Measurements from ENCODE around the gene PEX3.
"Not testable (repeated sequence)": the region's sequence is repeated elsewhere in the genome, so short reads cannot be mapped to it uniquely, and the experiment has no call there.

The PEX3 gene

DNA sequence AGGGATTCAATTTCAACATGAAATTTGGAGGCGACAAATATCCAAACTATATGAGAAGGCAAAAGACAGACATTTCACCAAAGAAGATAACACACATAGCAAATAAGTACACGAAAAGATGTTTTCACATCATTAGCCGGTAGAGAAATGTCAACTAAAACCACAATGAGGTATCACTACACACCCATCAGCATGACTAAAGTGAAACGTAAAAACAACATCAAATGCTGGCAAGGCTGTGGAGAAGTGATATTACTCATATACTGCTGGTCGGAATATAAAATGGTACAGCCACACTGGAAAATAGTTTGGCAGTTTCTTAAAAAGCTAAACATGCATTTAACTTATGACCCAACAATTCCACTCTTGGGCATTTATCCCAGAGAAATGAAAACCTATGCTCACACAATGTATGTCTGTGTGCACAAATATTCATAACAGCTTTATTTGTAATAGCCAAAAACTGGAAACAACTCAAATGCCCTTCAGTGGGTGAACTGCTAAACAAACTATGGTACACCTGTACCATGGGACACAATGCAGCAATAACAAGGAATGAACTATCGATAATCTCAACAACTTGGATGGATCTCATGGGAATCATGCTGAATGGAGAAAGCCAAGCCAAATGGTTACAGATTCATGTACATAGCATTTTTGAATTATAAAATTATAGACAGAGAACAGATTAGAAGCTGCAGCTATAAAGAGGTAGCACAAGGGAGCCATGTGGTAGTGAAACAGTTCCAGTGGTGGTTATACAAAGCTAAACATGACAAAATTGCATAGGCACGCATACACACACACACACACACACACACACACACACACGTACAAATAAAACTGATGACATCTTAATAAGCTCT is 8.7 kb upstream of the PEX3 start:
- TF ChIP-seq, protein P1, sequence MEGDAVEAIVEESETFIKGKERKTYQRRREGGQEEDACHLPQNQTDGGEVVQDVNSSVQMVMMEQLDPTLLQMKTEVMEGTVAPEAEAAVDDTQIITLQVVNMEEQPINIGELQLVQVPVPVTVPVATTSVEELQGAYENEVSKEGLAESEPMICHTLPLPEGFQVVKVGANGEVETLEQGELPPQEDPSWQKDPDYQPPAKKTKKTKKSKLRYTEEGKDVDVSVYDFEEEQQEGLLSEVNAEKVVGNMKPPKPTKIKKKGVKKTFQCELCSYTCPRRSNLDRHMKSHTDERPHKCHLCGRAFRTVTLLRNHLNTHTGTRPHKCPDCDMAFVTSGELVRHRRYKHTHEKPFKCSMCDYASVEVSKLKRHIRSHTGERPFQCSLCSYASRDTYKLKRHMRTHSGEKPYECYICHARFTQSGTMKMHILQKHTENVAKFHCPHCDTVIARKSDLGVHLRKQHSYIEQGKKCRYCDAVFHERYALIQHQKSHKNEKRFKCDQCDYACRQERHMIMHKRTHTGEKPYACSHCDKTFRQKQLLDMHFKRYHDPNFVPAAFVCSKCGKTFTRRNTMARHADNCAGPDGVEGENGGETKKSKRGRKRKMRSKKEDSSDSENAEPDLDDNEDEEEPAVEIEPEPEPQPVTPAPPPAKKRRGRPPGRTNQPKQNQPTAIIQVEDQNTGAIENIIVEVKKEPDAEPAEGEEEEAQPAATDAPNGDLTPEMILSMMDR (IDR thresholded peaks at IDR 0.05; ENCODE audit: borderline replicate concordance, control extremely low read depth, extremely low read depth, insufficient read depth, missing control alignments), result no peak
- in situ Hi-C loops (cut with MboI; ENCODE audit: low sequenced_read_pairs, unreplicated experiment), result no loop called here
- DNase-seq (ENCODE audit: low spot score), result no peak

GRCh38 chr6:143443096-143443495 is 7.5 kb upstream of the PEX3 start:
- DNase-seq (ENCODE audit: low spot score), result no peak
- TF ChIP-seq, protein P1 (IDR thresholded peaks at IDR 0.05; ENCODE audit: borderline replicate concordance, control extremely low read depth, extremely low read depth, insufficient read depth, missing control alignments), result no peak
- in situ Hi-C loops (cut with MboI; ENCODE audit: low sequenced_read_pairs, unreplicated experiment), result no loop called here

- in situ Hi-C loops (cut with MboI; ENCODE audit: low sequenced_read_pairs, unreplicated experiment); DNase-seq (ENCODE audit: low spot score): not testable (repeated sequence)
Observed at GRCh38 chr6:143447865-143448264, 2.7 kb upstream of the PEX3 start.

GRCh38 chr6:143449082-143449713 is 1.4 kb upstream of the PEX3 start:
- in situ Hi-C loops (cut with MboI; ENCODE audit: low sequenced_read_pairs, unreplicated experiment), result no loop called here
- DNase-seq (ENCODE audit: low spot score), result no peak
- TF ChIP-seq, protein P1 (IDR thresholded peaks at IDR 0.05; ENCODE audit: borderline replicate concordance, control extremely low read depth, extremely low read depth, insufficient read depth, missing control alignments), result no peak

DNA sequence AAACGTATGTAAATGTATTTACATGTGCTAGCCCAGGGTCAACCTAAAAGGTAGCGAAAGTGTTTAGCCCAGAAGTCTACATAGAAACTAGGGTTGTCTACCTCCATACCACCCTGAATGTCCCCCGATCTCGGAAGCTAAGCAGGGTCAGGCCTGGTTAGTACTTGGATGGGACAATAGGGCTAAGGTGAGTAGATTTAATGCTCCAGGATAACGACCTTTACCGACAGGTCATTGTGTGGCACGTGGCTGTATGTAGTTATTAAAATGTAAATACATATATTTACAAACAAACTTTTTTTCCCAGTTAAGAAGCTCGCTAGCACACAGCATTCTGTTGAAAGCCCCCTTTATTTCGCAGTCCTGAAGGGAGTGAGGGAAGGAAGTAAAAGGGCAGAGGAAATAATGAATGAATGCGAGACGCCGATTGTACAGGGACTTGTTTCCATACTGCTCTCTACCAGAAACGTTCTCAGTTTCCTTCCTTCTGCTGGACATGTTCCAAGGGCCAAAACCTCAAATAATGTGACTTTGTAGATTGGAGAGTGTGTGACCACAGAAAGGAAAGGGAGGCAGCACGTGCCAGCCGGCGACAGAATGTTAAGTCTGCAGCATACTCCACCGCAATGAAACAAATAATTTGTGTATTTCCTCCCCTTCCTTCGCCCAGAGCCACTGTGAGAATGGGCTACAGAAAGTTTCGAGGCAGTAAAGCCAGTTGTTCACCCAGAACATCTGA is 722 bp upstream of the PEX3 start:
- TF ChIP-seq, protein P1 (IDR thresholded peaks at IDR 0.05; ENCODE audit: borderline replicate concordance, control extremely low read depth, extremely low read depth, insufficient read depth, missing control alignments), result no peak
- DNase-seq (ENCODE audit: low spot score), result no peak

GRCh38 chr6:143451531-143451930 is 926 bp downstream of the PEX3 start:
- in situ Hi-C loops (cut with MboI; ENCODE audit: low sequenced_read_pairs, unreplicated experiment), result no loop called here
- DNase-seq (ENCODE audit: low spot score), result no peak
- TF ChIP-seq, protein P1 (IDR thresholded peaks at IDR 0.05; ENCODE audit: borderline replicate concordance, control extremely low read depth, extremely low read depth, insufficient read depth, missing control alignments), result no peak

More for the DNA sequence above, 722 bp upstream of the PEX3 start:
- in situ Hi-C loops (cut with MboI; ENCODE audit: low sequenced_read_pairs, unreplicated experiment), result no loop called here
